K562 (cell line): Measurements from ENCODE around the gene MICAL2. TPM values are rescaled to one million over a fixed set of nuclear protein-coding genes. Genes with fewer than 3 reads are reported as not detected.

ENCODE experiments used
- SIRT6 ChIP-seq: IDR thresholded peaks from one replicate; pipeline ENCODE4 v1.6.1; 2012; ENCODE audit warnings: low read depth, mild to moderate bottlenecking, control low read depth, inconsistent platforms, low read length, moderate library complexity
- ZNF263 ChIP-seq: sonication (generic); formaldehyde crosslinking; IDR thresholded peaks from 2 replicates; pipeline ENCODE4 v1.8.0; 2022; ENCODE audit warnings: mild to moderate bottlenecking, missing genetic modification reagents, borderline replicate concordance
- polyA plus RNA-seq, 8 experiments: library from polyadenylated mRNA; depleted of rRNA in 4 of 8; stranded (reverse) in 5 of 8; unstranded in 3 of 8; fragments of >200 nt; fragmentation: Nextera tagmentation in 2 of 8; fragmentation: Illumina TruSeq in 1 of 8; extraction: Ambion mirVana in 2 of 8; extraction: Trizol in 1 of 8; gene quantifications; 2 replicates each; pipeline versions ENCODE4 v1.2.1 to v1.2.3, GENCODE V29; 2011 to 2014; ENCODE audit warnings: inconsistent platforms in 1 of 8, missing spikeins in 1 of 8
- total RNA-seq, 7 experiments: library from RNA; depleted of rRNA in 6 of 7; stranded (reverse); fragments of >200 nt in 6 of 7; fragmentation: Illumina TruSeq in 2 of 7; extraction: Trizol in 2 of 7; gene quantifications; 2 replicates each; pipeline versions ENCODE4 v1.2.1 to v1.2.3, GENCODE V29; 2011 to 2021; ENCODE audit warnings: low replicate concordance in 1 of 7
- TF ChIP-seq, protein P1 (sequence below): fragments of 150-350 bp; IDR thresholded peaks from 2 replicates; pipeline ENCODE4 v1.6.1; 2014; ENCODE audit warnings: low read depth, mild to moderate bottlenecking, low read length, borderline replicate concordance
- TF ChIP-seq, protein P2 (sequence below): fragments of 250-450 bp; sonication (Bioruptor Pico); IDR thresholded peaks from 2 replicates; pipeline ENCODE4 v1.4.0; 2020
- TF ChIP-seq, protein P3 (sequence below): fragments of 450-650 bp; IDR thresholded peaks from 2 replicates; pipeline ENCODE4 v1.6.1; 2017; ENCODE audit warnings: antibody characterized with exemption, mild to moderate bottlenecking

Gene MICAL2
- total and polyA plus RNA-seq, 9 of the 15 experiments (the other 6 are each of a cell fraction or from before 2014, with no cell fraction given): 4.7 to 64.2 (median 33.6) TPM

DNA sequence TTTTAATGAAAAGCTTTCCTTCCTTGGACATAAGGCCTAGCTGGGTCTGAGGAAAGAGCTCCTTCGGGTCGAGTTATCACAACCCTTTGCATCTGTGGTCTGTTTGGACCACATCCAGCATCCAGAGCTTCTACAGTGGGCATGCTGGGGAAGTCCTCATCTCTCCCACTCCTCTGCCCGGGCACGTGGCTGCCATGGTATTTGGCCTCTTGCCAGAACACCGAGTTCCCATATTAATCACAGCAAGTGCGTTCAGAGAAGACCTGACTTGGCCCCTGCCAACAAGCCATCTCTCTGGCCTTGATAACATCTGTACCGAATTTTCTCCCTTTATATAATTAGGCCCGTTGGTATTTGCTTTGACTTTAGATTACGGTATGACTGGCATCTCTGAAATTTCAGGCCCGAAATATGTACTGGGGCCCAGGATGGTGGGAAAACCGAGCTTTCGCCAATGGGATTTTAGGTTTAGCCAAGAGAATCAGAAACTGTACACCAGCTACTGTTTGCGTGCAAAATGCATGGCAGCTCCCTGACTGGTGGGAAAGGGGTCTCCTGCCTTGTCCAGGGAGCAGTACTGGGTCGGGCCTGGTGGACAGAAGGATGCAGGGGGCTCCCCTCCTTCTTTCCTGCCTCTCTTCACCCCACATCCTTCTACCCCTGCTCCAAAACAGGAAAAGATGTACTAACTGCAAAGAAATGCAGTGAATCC is 90.0 kb downstream of the MICAL2 start (continued):
- TF ChIP-seq, protein P1, sequence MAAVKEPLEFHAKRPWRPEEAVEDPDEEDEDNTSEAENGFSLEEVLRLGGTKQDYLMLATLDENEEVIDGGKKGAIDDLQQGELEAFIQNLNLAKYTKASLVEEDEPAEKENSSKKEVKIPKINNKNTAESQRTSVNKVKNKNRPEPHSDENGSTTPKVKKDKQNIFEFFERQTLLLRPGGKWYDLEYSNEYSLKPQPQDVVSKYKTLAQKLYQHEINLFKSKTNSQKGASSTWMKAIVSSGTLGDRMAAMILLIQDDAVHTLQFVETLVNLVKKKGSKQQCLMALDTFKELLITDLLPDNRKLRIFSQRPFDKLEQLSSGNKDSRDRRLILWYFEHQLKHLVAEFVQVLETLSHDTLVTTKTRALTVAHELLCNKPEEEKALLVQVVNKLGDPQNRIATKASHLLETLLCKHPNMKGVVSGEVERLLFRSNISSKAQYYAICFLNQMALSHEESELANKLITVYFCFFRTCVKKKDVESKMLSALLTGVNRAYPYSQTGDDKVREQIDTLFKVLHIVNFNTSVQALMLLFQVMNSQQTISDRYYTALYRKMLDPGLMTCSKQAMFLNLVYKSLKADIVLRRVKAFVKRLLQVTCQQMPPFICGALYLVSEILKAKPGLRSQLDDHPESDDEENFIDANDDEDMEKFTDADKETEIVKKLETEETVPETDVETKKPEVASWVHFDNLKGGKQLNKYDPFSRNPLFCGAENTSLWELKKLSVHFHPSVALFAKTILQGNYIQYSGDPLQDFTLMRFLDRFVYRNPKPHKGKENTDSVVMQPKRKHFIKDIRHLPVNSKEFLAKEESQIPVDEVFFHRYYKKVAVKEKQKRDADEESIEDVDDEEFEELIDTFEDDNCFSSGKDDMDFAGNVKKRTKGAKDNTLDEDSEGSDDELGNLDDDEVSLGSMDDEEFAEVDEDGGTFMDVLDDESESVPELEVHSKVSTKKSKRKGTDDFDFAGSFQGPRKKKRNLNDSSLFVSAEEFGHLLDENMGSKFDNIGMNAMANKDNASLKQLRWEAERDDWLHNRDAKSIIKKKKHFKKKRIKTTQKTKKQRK: no peak
- TF ChIP-seq, protein P2, sequence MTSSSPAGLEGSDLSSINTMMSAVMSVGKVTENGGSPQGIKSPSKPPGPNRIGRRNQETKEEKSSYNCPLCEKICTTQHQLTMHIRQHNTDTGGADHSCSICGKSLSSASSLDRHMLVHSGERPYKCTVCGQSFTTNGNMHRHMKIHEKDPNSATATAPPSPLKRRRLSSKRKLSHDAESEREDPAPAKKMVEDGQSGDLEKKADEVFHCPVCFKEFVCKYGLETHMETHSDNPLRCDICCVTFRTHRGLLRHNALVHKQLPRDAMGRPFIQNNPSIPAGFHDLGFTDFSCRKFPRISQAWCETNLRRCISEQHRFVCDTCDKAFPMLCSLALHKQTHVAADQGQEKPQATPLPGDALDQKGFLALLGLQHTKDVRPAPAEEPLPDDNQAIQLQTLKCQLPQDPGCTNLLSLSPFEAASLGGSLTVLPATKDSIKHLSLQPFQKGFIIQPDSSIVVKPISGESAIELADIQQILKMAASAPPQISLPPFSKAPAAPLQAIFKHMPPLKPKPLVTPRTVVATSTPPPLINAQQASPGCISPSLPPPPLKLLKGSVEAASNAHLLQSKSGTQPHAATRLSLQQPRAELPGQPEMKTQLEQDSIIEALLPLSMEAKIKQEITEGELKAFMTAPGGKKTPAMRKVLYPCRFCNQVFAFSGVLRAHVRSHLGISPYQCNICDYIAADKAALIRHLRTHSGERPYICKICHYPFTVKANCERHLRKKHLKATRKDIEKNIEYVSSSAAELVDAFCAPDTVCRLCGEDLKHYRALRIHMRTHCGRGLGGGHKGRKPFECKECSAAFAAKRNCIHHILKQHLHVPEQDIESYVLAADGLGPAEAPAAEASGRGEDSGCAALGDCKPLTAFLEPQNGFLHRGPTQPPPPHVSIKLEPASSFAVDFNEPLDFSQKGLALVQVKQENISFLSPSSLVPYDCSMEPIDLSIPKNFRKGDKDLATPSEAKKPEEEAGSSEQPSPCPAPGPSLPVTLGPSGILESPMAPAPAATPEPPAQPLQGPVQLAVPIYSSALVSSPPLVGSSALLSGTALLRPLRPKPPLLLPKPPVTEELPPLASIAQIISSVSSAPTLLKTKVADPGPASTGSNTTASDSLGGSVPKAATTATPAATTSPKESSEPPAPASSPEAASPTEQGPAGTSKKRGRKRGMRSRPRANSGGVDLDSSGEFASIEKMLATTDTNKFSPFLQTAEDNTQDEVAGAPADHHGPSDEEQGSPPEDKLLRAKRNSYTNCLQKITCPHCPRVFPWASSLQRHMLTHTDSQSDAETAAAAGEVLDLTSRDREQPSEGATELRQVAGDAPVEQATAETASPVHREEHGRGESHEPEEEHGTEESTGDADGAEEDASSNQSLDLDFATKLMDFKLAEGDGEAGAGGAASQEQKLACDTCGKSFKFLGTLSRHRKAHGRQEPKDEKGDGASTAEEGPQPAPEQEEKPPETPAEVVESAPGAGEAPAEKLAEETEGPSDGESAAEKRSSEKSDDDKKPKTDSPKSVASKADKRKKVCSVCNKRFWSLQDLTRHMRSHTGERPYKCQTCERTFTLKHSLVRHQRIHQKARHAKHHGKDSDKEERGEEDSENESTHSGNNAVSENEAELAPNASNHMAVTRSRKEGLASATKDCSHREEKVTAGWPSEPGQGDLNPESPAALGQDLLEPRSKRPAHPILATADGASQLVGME (CRISPR knock-in tag): no peak
- TF ChIP-seq SIRT6 (no peak), ZNF263 (0 out of 2 replicates have a peak, but pooled peaks have one; percentile 28)
- TF ChIP-seq, protein P3, sequence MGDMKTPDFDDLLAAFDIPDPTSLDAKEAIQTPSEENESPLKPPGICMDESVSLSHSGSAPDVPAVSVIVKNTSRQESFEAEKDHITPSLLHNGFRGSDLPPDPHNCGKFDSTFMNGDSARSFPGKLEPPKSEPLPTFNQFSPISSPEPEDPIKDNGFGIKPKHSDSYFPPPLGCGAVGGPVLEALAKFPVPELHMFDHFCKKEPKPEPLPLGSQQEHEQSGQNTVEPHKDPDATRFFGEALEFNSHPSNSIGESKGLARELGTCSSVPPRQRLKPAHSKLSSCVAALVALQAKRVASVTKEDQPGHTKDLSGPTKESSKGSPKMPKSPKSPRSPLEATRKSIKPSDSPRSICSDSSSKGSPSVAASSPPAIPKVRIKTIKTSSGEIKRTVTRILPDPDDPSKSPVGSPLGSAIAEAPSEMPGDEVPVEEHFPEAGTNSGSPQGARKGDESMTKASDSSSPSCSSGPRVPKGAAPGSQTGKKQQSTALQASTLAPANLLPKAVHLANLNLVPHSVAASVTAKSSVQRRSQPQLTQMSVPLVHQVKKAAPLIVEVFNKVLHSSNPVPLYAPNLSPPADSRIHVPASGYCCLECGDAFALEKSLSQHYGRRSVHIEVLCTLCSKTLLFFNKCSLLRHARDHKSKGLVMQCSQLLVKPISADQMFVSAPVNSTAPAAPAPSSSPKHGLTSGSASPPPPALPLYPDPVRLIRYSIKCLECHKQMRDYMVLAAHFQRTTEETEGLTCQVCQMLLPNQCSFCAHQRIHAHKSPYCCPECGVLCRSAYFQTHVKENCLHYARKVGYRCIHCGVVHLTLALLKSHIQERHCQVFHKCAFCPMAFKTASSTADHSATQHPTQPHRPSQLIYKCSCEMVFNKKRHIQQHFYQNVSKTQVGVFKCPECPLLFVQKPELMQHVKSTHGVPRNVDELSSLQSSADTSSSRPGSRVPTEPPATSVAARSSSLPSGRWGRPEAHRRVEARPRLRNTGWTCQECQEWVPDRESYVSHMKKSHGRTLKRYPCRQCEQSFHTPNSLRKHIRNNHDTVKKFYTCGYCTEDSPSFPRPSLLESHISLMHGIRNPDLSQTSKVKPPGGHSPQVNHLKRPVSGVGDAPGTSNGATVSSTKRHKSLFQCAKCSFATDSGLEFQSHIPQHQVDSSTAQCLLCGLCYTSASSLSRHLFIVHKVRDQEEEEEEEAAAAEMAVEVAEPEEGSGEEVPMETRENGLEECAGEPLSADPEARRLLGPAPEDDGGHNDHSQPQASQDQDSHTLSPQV: peak; percentile 9
